Measurements from ENCODE around the gene PRPF40A.

DNA sequence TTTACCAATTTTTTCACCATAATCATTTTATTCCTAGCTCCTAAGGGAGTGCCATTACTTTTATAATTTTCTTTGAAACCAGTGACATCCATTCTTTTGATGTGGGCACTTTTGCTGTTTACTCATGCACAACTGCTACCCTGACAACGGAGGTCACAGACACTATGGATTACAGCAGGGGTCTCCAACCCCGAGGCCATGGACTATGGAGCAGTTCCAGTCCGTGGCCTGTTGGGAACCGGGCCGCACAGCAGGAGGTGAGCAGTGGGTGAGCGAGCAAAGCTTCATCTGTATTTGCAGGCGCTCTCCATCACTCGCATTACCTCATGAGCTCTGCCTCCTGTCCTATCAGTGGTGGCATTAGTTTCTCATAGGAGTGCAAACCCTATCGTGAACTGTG is 34.6 kb downstream of the PRPF40A start:
- no peak for TF ChIP-seq CTCF (conservative IDR thresholded peaks at IDR 0.05; ENCODE audit: low read depth in 2 of 2)
- no peak for TF ChIP-seq EZH2phosphoT487 (IDR thresholded peaks at IDR 0.05; ENCODE audit: unreplicated experiment)
- TF ChIP-seq POLR2AphosphoS5 (IDR thresholded peaks at IDR 0.05; ENCODE audit: low read depth): no peak
- TF ChIP-seq REST (IDR thresholded peaks at IDR 0.05; ENCODE audit: unreplicated experiment): no peak
- no peak for TF ChIP-seq ZNF114 (CRISPR knock-in tag; IDR thresholded peaks at IDR 0.05)
